Retinal pigment epithelial cell (primary cell): ENCODE measurements around the gene DAD1.
"Not testable (repeated sequence)": the region's sequence is repeated elsewhere in the genome, so short reads cannot be mapped to it uniquely, and the experiment has no call there.

ENCODE experiments used
- DNase-seq: peaks from one replicate; pipeline ENCODE4 v3.0.0-alpha.2; 2010; ENCODE audit warnings: low read depth
- H3K4me3 ChIP-seq: 2 replicates; pipeline ENCODE4 v1.5.1; 2011; ENCODE audit warnings: mild to moderate bottlenecking, low read length, control low read depth, moderate library complexity
- TF ChIP-seq, protein P1 (sequence below): conservative IDR thresholded peaks from 2 replicates; pipeline ENCODE4 v1.5.1; 2011; ENCODE audit warnings: low read depth, low read length, control low read depth, inconsistent platforms

Gene DAD1

DNA sequence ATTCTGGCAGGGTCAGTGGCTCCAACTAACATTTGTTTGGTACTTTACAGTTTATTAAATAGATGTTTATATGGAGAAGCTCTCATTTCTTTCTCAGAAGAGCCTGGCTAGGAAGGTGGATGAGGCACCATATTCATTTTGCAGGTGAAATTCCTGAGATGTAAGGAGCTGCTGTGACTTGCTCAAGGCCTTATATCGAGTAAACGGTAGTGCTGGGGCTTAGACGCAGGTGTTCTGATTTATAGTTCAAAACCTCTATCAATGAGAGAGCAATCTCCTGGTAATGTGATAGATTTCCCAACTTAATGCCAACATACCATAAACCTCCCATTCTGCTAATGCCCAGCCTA, 42.3 kb downstream of the DAD1 start:
- TF ChIP-seq, protein P1, sequence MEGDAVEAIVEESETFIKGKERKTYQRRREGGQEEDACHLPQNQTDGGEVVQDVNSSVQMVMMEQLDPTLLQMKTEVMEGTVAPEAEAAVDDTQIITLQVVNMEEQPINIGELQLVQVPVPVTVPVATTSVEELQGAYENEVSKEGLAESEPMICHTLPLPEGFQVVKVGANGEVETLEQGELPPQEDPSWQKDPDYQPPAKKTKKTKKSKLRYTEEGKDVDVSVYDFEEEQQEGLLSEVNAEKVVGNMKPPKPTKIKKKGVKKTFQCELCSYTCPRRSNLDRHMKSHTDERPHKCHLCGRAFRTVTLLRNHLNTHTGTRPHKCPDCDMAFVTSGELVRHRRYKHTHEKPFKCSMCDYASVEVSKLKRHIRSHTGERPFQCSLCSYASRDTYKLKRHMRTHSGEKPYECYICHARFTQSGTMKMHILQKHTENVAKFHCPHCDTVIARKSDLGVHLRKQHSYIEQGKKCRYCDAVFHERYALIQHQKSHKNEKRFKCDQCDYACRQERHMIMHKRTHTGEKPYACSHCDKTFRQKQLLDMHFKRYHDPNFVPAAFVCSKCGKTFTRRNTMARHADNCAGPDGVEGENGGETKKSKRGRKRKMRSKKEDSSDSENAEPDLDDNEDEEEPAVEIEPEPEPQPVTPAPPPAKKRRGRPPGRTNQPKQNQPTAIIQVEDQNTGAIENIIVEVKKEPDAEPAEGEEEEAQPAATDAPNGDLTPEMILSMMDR = no peak
- H3K4me3 ChIP-seq = no peak overlapping the region
- DNase-seq = no peak

DNA sequence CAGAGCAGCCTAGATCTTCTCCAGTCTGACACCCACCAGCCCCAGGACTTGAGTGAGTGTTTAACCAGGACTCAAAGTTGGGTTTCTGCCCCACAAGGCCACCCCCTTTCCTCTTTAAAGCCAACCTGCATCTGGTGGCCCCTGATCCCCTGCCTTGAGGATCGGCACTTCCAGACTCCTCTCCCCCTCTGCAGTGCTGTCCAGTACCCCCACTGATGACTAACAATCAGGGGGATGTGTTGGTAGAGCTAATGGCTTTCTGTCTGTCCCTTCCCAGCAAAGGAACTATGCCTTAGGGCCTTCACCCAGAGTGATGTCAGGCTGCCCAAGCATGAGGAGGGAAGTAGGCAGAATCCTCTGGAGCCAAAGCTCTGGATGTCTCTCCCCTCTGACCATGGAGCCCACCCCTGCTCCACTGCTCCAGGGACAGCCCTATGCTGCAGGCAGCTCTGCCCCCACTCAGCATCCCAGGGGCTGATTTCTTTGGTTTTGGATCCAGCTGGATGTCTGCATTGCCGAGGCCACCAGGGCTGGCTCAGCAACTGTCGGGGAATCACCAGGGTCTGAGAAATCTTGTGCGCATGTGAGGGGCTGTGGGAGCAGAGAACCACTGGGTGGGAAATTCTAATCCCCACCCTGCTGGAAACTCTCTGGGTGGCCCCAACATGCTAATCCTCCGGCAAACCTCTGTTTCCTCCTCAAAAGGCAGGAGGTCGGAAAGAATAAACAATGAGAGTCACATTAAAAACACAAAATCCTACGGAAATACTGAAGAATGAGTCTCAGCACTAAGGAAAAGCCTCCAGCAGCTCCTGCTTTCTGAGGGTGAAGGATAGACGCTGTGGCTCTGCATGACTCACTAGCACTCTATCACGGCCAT, 42.9 kb downstream of the DAD1 start:
- peak; percentile 38 for DNase-seq
- TF ChIP-seq, protein P1 = no peak
- H3K4me3 ChIP-seq = no peak overlapping the region

DNA sequence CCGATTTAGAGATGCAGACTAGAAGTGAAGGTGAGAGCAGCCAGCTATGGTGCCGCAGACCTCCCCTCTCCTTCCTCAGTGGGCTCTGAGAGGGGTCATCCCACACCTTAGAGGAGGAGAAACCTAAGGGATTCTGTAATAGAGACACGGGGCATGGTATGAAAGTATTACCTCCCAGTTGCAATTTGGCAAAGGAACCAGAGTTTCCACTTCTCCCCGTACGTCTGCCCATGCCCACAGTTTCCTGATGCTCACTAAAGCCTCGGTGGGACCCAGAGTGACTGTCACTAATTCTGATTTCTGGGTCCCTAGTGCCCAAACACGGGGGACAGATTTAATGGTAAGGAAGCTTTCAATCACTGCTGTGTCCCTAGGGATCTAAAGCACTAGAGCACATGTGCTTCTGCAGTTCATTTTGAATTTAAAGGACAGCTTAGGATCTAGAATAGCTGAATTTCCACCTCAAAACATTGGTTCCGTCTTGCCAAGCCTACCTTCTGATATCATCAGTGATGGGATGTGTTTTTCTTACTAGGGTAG, 44.1 kb downstream of the DAD1 start:
- TF ChIP-seq, protein P1 = no peak
- no peak overlapping the region for H3K4me3 ChIP-seq
- DNase-seq = no peak

DNA sequence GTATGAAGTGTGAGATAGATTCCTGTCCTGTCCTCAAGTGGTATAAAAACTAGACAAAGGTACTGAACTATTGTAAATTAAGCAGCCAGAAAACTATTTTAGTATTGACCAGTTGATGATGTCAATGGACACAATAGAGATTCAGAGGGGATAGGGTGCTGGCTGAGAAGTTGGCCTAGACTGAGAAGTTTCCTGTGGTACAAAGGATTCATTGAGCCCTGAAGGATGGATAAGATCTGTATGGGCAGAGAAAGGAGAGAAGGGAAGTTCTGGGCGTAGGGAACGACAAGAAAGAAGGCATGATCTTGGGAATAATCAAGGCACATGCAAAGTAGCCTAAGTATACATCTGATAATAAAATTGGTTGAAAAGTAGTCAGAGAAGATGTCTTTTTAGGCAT, 44.6 kb downstream of the DAD1 start:
- DNase-seq = no peak
- no peak overlapping the region for H3K4me3 ChIP-seq

DNA sequence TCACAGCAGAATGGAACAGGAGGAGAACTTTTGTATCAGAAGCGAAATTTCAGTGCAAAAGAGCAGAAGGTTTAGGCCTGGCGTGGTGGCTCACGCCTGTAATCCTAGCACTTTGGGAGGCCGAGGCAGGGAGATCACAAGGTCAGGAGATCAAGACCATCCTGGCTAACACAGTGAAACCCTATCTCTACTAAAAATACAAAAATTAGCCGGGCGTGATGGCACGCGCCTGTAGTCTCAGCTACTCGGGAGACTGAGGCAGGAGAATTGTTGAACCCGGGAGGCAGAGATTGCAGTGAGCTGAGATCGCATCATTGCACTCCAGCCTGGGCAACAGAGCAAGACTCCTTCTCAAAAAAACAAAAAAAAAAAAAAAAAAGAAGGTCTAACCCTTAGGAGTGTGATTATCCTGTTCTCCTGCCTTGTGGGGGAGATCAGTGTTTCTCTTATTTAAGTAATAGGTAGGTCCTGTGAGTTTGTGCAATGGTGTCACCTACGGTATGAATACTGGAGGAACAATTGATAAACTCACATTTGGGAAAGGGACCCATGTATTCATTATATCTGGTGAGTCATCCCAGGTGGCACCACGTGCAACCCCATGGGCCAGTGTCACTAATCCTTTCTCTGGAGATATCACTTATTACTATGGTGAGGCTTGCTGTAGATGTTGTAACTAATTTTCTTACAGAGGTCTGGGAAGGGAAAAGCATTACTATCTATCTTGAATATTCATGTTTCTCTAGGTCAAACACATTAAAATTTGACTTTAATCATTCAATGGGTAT, 45.3 kb downstream of the DAD1 start:
- not testable (repeated sequence) for DNase-seq, H3K4me3 ChIP-seq

More for the DNA sequence above, 44.6 kb downstream of the DAD1 start:
- TF ChIP-seq, protein P1 = no peak

DNA sequence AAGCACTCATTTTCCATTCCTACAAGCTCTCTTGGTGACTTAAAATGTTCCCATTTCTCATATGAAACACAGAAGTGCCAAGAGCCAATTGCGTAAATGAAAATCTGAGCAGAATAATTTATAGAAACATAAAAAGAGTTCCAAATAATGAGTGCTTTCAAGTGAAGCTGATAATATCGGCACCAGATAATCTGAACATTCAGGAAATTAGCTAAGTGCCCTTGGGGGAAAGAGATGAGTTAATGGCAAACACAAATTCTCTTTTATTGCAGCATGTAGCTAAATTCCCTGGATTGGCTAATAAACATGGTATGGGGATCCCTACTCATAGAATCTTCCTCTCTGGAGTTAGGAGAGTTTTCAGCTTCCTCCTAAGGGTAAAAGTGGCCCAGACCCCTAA, 46.7 kb downstream of the DAD1 start:
- no peak for DNase-seq
- TF ChIP-seq, protein P1 = no peak

DNA sequence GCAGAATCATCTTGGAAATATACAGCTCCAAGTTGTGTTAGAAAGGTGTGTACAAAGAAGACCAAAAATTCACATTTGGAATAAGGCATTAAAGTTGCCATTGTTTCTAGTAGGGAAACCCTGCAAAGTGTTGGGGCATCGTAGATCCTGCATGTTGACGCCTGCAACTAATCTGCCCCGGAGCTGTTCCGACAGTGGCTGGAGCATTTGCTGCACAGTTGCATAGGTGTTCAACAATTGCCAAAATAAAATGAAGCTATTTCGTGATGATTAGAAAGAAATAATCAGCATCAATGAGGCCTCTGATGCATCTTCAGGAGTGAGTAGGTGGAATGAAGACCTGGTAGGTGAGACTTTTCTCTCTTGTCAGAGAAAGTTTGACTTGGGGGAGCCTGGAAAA, 47.3 kb downstream of the DAD1 start:
- no peak for DNase-seq
- TF ChIP-seq, protein P1 = no peak
- no peak overlapping the region for H3K4me3 ChIP-seq

More for the DNA sequence above, 46.7 kb downstream of the DAD1 start:
- no peak overlapping the region for H3K4me3 ChIP-seq
